Esophagus mucosa (tissue), 1 donor: ENCODE results near the gene ENDOU. TPM values are rescaled to one million over a fixed set of nuclear protein-coding genes. Genes with fewer than 3 reads are reported as not detected.
A peak's percentile ranks its signal among the peaks of the same experiment; 100 is the strongest.

Source experiments
- ATAC-seq: fragments of 200-7000 bp; cut with Tn5 transposase; one replicate; pipeline ENCODE4 v1.9.1; 2020
- total RNA-seq: library from RNA; stranded (reverse); gene quantifications from one replicate; pipeline ENCODE4 v1.2.4, GENCODE V29; 2023
- donor health status: DM: yes; HTN: yes; CAD: no.

Gene ENDOU
- total RNA-seq, 1 donor from 2014 or later, result 66.9 TPM

- peak; percentile 57 for ATAC-seq
Measured at GRCh38 chr12:47717443-47718193, 7.7 kb downstream of the ENDOU start.

GRCh38 chr12:47717046-47717442 lies 8.2 kb downstream of the ENDOU start:
- no peak for ATAC-seq

GRCh38 chr12:47715877-47716548 lies 9.3 kb downstream of the ENDOU start:
- peak; percentile 3 for ATAC-seq

GRCh38 chr12:47715393-47715876 lies 9.9 kb downstream of the ENDOU start:
- peak; percentile 51 for ATAC-seq

- no peak for ATAC-seq
Measured at GRCh38 chr12:47714826-47715386, 10.4 kb downstream of the ENDOU start.

- ATAC-seq, result no peak
Measured at GRCh38 chr12:47712171-47712570, 13.1 kb downstream of the ENDOU start.

- no peak for ATAC-seq
Measured at GRCh38 chr12:47711448-47711847, 13.8 kb downstream of the ENDOU start.

- ATAC-seq, result no peak
Measured at GRCh38 chr12:47710278-47710677, 15.0 kb downstream of the ENDOU start.

GRCh38 chr12:47709671-47710070 lies 15.6 kb downstream of the ENDOU start:
- no peak for ATAC-seq

GRCh38 chr12:47709237-47709636 lies 16.1 kb downstream of the ENDOU start:
- ATAC-seq, result no peak

- ATAC-seq, result no peak
Measured at GRCh38 chr12:47707905-47708543, 17.3 kb downstream of the ENDOU start.

- no peak for ATAC-seq
Measured at GRCh38 chr12:47707355-47707754, 17.9 kb downstream of the ENDOU start.

GRCh38 chr12:47705566-47706425 lies 19.5 kb downstream of the ENDOU start, which contains the start of gene RPAP3:
TSS of gene RPAP3 (minus strand) at chr12:47706030. CDS start at chr12:47702840, 3,190 bp downstream.
- peak; percentile 98 for ATAC-seq

GRCh38 chr12:47705229-47705565 lies 20.1 kb downstream of the ENDOU start:
- ATAC-seq, result no peak

GRCh38 chr12:47704719-47705118 lies 20.6 kb downstream of the ENDOU start:
- ATAC-seq, result no peak

GRCh38 chr12:47700263-47700662 lies 25.0 kb downstream of the ENDOU start:
- ATAC-seq, result no peak

GRCh38 chr12:47698631-47699030 lies 26.7 kb downstream of the ENDOU start:
- ATAC-seq, result no peak

GRCh38 chr12:47698055-47698454 lies 27.2 kb downstream of the ENDOU start:
- ATAC-seq, result no peak

- ATAC-seq, result no peak
Measured at GRCh38 chr12:47689215-47689614, 36.1 kb downstream of the ENDOU start.

- no peak for ATAC-seq
Measured at GRCh38 chr12:47687636-47688035, 37.7 kb downstream of the ENDOU start.

GRCh38 chr12:47686645-47687240 lies 38.5 kb downstream of the ENDOU start:
- no peak for ATAC-seq

- no peak for ATAC-seq
Measured at GRCh38 chr12:47679785-47680184, 45.5 kb downstream of the ENDOU start.
